ENCODE data around the gene MCM8. TPM values are rescaled to one million over a fixed set of nuclear protein-coding genes. Genes with fewer than 3 reads are reported as not detected.
A peak's percentile ranks its signal among the peaks of the same experiment; 100 is the strongest.

The MCM8 gene
- total RNA-seq, 1 donor from 2014 or later: 2.5 TPM

DNA sequence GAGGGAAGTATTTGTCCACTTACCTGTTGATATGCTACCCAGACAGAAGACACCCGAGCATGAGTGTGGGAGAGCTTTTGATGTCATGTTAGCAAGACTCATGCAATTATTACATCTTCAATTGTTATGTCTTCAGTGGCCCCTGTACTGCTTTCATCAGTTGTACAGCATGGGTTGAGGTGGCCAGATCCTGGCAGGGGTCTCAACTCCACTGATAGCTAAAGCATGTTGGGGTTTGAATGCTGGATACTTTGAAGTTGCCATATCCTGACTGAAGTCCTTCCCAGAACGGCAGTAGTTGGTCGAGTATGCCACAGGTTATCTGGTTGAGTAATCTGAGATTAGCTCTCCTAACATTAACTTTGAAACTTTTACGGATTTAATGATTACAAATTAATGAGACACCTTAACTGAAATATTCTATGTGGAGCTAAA, 56.7 kb downstream of the MCM8 start:
- no peak for TF ChIP-seq POLR2A (IDR thresholded peaks at IDR 0.05)
- TF ChIP-seq, protein P1, sequence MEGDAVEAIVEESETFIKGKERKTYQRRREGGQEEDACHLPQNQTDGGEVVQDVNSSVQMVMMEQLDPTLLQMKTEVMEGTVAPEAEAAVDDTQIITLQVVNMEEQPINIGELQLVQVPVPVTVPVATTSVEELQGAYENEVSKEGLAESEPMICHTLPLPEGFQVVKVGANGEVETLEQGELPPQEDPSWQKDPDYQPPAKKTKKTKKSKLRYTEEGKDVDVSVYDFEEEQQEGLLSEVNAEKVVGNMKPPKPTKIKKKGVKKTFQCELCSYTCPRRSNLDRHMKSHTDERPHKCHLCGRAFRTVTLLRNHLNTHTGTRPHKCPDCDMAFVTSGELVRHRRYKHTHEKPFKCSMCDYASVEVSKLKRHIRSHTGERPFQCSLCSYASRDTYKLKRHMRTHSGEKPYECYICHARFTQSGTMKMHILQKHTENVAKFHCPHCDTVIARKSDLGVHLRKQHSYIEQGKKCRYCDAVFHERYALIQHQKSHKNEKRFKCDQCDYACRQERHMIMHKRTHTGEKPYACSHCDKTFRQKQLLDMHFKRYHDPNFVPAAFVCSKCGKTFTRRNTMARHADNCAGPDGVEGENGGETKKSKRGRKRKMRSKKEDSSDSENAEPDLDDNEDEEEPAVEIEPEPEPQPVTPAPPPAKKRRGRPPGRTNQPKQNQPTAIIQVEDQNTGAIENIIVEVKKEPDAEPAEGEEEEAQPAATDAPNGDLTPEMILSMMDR (IDR thresholded peaks at IDR 0.05): no peak
- no peak for TF ChIP-seq POLR2AphosphoS5 (IDR thresholded peaks at IDR 0.05; ENCODE audit: insufficient read depth in 1 of 2, low read depth in 1 of 2)
- DNase-seq (ENCODE audit: extremely low spot score in 2 of 2): no peak
- peak overlapping the region; percentile 79 to 98 for H3K4me3 ChIP-seq
- no peak overlapping the region for H3K27ac ChIP-seq
- no peaks in the 10 kb centered on the region for H3K27me3 ChIP-seq
- peaks cover 24% of the 10 kb centered on the region for H3K4me1 ChIP-seq
- intact Hi-C loops (cut with DNase I): no loop called here
- H3K36me3 ChIP-seq: peaks cover 0 to 21% of the 10 kb centered on the region in 2 donors
- H3K9me3 ChIP-seq: no peaks in the 10 kb centered on the region

DNA sequence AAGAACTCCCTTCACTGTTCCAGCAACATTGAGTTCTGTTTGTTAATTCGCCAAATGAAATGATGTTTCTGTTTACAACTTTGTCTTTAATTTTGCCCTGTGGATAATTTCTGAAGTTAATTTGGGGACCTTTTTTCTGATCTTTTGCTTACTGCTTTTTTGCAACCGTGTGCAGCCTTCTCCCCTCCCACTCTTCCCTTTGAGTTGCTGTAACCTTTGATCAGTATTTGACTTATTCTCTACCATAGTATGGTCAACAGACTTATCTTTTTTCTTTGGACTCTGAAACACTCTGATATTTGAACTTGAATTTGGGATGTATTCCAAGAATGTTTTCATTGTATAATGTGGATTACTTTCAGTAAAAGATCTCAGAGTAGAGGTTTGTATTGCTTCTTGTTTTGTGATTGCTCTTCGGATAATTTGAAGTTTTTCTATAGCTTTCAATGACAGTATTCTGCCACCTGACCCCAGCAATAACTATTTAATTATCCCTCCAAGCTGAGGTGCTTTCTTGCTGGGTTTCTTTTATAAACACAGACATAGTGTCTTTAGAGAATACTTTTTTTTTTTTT, 57.2 kb downstream of the MCM8 start:
- peaks cover 0 to 21% of the 10 kb centered on the region in 2 donors for H3K36me3 ChIP-seq
- DNase-seq (ENCODE audit: extremely low spot score in 2 of 2): no peak
- peak overlapping the region; percentile 79 to 98 for H3K4me3 ChIP-seq
- no peak overlapping the region for H3K27ac ChIP-seq
- intact Hi-C loops (cut with DNase I): no loop called here
- H3K27me3 ChIP-seq: no peaks in the 10 kb centered on the region
- TF ChIP-seq POLR2A (IDR thresholded peaks at IDR 0.05): no peak
- no peak for TF ChIP-seq POLR2AphosphoS5 (IDR thresholded peaks at IDR 0.05; ENCODE audit: insufficient read depth in 1 of 2, low read depth in 1 of 2)
- TF ChIP-seq, protein P1 (IDR thresholded peaks at IDR 0.05): no peak
- H3K4me1 ChIP-seq: peaks cover 24% of the 10 kb centered on the region
- no peaks in the 10 kb centered on the region for H3K9me3 ChIP-seq

DNA sequence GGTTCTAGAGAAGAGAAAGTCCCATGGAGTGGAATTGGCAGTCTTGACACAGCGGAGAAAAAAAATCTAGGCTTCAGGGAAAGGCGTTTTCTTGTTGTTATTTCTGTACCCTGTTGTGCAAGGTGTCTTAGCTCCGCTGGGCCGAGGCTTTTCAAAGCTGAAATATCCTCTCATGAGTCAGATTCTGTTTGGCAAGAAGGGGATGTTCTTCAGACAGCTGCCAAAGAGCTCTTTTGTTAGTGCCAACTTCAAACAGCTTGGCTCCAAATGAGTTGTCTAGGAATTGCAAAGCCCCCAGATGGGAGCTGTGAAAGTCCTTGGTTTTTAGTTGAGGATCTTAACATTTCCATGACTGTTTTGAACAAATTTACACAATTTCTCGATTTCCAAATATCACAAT, 57.8 kb downstream of the MCM8 start:
- DNase-seq (ENCODE audit: extremely low spot score in 2 of 2): peak in 1 of 2 donors; percentile 90
- intact Hi-C loops (cut with DNase I): no loop called here
- Histone ChIP-seq H3K4me3 (no peak overlapping the region), H3K9me3 (no peaks in the 10 kb centered on the region), H3K4me1 (peaks cover 24% of the 10 kb centered on the region), H3K27me3 (no peaks in the 10 kb centered on the region), H3K36me3 (peaks cover 0 to 21% of the 10 kb centered on the region in 2 donors), H3K27ac (no peak overlapping the region)
- peak in 1 of 2 donors; percentile 83 for TF ChIP-seq POLR2AphosphoS5 (IDR thresholded peaks at IDR 0.05; ENCODE audit: insufficient read depth in 1 of 2, low read depth in 1 of 2)
- TF ChIP-seq, protein P1 (IDR thresholded peaks at IDR 0.05): no peak

DNA sequence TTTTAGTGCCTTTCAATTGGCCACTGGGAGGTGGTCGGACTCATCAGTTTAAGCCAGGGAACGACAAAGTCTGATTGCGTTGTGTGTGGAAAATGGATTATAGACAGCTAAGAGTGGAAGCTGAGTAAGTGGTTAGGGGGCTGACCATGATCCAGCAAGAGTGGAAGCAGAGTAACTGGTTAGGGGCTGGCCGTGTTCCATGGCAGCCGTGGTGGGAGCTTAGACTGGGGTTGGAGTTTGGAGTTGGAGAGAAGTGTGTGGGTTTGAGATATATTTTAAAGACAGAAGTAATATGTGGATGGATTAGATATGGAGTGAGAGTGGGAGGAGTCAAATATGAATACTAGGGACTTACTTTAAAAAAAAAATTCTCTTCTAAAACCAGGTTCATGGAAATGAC, 61.7 kb downstream of the MCM8 start:
- Histone ChIP-seq H3K27me3 (no peaks in the 10 kb centered on the region), H3K36me3 (peaks cover 0 to 21% of the 10 kb centered on the region in 2 donors), H3K4me1 (peaks cover 17% of the 10 kb centered on the region), H3K27ac (no peak overlapping the region), H3K4me3 (no peak overlapping the region), H3K9me3 (no peaks in the 10 kb centered on the region)
- no peak for TF ChIP-seq POLR2AphosphoS5 (IDR thresholded peaks at IDR 0.05; ENCODE audit: insufficient read depth in 1 of 2, low read depth in 1 of 2)
- intact Hi-C loops (cut with DNase I): no loop called here
- no peak for DNase-seq (ENCODE audit: extremely low spot score in 2 of 2)

DNA sequence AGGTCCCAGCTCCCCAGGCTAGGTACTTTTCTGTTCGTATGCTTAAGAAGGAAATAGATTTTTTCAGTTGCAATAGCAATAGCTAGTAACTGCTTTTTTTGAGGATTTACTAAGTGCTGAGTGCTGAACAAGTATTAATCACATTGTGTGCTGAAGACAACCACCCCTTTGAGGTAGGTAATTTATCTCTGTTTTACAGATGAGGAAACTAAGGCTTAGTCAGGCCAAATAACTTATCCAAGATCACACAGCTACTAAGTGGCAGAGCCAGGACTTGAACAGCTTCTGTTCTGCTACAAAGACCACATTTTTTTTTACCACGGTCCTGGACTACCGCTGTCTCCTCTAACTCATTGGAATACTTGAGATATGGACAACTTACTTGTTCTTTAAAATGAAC, 63.6 kb downstream of the MCM8 start:
- Histone ChIP-seq H3K27ac (no peak overlapping the region), H3K4me1 (no peaks in the 10 kb centered on the region), H3K27me3 (no peaks in the 10 kb centered on the region), H3K36me3 (peaks cover 0 to 21% of the 10 kb centered on the region in 2 donors), H3K4me3 (no peak overlapping the region), H3K9me3 (no peaks in the 10 kb centered on the region)
- intact Hi-C loops (cut with DNase I): no loop called here
- no peak for DNase-seq (ENCODE audit: extremely low spot score in 2 of 2)
- TF ChIP-seq POLR2A (IDR thresholded peaks at IDR 0.05): no peak
- no peak for TF ChIP-seq POLR2AphosphoS5 (IDR thresholded peaks at IDR 0.05; ENCODE audit: insufficient read depth in 1 of 2, low read depth in 1 of 2)
- TF ChIP-seq, protein P1 (IDR thresholded peaks at IDR 0.05): no peak

Data from vagina (tissue), 2 donors.